ENCODE results near the gene GNAL.

GNAL gene

DNA sequence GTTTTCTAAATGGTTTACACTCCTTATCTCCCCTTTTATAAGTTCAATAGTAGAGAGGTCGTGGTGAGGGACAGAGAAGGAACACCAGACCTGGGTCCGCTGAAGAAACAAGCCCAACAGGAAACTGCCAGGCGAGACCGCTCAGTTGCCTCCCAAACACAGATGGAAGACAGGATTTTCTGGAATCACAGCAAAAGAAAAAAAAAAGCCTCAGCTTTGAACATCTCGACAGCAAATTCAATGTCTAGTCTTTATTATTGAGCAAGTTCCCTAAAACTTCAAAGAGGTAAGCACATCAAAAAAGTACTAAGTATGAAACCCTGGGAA lies 33.5 kb upstream of the GNAL start:
- H3K4me3 ChIP-seq (ENCODE audit: low read depth, low read length), result no peak overlapping the region
- TF ChIP-seq, protein P1, sequence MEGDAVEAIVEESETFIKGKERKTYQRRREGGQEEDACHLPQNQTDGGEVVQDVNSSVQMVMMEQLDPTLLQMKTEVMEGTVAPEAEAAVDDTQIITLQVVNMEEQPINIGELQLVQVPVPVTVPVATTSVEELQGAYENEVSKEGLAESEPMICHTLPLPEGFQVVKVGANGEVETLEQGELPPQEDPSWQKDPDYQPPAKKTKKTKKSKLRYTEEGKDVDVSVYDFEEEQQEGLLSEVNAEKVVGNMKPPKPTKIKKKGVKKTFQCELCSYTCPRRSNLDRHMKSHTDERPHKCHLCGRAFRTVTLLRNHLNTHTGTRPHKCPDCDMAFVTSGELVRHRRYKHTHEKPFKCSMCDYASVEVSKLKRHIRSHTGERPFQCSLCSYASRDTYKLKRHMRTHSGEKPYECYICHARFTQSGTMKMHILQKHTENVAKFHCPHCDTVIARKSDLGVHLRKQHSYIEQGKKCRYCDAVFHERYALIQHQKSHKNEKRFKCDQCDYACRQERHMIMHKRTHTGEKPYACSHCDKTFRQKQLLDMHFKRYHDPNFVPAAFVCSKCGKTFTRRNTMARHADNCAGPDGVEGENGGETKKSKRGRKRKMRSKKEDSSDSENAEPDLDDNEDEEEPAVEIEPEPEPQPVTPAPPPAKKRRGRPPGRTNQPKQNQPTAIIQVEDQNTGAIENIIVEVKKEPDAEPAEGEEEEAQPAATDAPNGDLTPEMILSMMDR (IDR thresholded peaks at IDR 0.05; ENCODE audit: low read depth, low read length), result no peak
- in situ Hi-C loops (cut with HindIII; ENCODE audit: low sequenced_read_pairs), result no loop called here
- no peak for DNase-seq (ENCODE audit: low read depth, low spot score)

GRCh38 chr18:11657152-11657551 lies 31.9 kb upstream of the GNAL start:
- no peak overlapping the region for H3K4me3 ChIP-seq (ENCODE audit: low read depth, low read length)
- TF ChIP-seq, protein P1 (IDR thresholded peaks at IDR 0.05; ENCODE audit: low read depth, low read length), result no peak
- no peak for DNase-seq (ENCODE audit: low read depth, low spot score)
- in situ Hi-C loops (cut with HindIII; ENCODE audit: low sequenced_read_pairs), result no loop called here

GRCh38 chr18:11657554-11657953 lies 31.5 kb upstream of the GNAL start:
- TF ChIP-seq, protein P1 (IDR thresholded peaks at IDR 0.05; ENCODE audit: low read depth, low read length), result no peak
- no peak for DNase-seq (ENCODE audit: low read depth, low spot score)
- in situ Hi-C loops (cut with HindIII; ENCODE audit: low sequenced_read_pairs), result no loop called here
- H3K4me3 ChIP-seq (ENCODE audit: low read depth, low read length), result no peak overlapping the region

GRCh38 chr18:11658019-11658418 lies 31.0 kb upstream of the GNAL start:
- no peak for DNase-seq (ENCODE audit: low read depth, low spot score)
- TF ChIP-seq, protein P1 (IDR thresholded peaks at IDR 0.05; ENCODE audit: low read depth, low read length), result no peak
- in situ Hi-C loops (cut with HindIII; ENCODE audit: low sequenced_read_pairs), result no loop called here
- no peak overlapping the region for H3K4me3 ChIP-seq (ENCODE audit: low read depth, low read length)

- TF ChIP-seq, protein P1 (IDR thresholded peaks at IDR 0.05; ENCODE audit: low read depth, low read length), result no peak
- H3K4me3 ChIP-seq (ENCODE audit: low read depth, low read length), result no peak overlapping the region
- in situ Hi-C loops (cut with HindIII; ENCODE audit: low sequenced_read_pairs), result no loop called here
- DNase-seq (ENCODE audit: low read depth, low spot score), result no peak
Observed at GRCh38 chr18:11658989-11659388, 30.1 kb upstream of the GNAL start.

DNA sequence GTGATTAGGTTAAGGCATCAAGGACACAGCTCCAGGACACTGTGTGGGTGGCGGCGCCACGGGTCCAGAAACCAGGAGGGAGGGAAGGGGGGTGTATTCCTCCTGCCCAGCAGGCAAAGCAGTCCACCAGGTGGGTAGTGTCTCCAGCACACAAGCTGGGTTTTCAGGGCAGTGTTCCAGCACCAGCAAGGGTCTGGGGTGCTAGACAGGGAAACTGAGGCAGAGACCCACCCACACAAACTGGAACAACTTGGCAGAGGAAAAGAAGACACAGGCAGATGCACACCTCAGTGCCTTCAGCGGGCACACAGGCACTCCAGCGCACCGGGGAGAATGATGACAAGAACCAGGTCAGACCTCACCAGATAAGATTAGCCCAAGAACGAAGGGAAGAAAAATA lies 28.4 kb upstream of the GNAL start:
- no peak overlapping the region for H3K4me3 ChIP-seq (ENCODE audit: low read depth, low read length)
- in situ Hi-C loops (cut with HindIII; ENCODE audit: low sequenced_read_pairs), result no loop called here
- TF ChIP-seq, protein P1 (IDR thresholded peaks at IDR 0.05; ENCODE audit: low read depth, low read length), result no peak
- no peak for DNase-seq (ENCODE audit: low read depth, low spot score)

DNA sequence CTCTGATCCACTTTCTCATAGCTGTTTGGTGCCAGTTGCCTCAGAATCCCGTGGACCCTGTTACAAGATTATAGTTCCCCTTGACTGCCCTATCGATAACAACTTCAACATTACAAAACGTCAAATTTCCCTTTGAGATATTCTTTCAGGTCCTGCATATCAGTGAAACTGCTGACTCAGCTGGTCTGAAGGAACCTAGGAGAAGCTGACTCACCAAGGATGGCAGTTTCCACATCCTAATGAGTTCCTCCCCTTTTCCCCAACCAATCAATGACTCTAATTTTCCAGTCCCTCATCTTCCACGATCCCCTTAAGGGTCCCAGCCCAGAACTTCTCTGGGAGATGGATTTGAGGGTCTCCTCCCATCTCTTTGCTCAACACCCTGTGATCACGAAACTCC lies 27.6 kb upstream of the GNAL start:
- no peak overlapping the region for H3K4me3 ChIP-seq (ENCODE audit: low read depth, low read length)
- TF ChIP-seq, protein P1 (IDR thresholded peaks at IDR 0.05; ENCODE audit: low read depth, low read length), result no peak
- in situ Hi-C loops (cut with HindIII; ENCODE audit: low sequenced_read_pairs), result no loop called here
- no peak for DNase-seq (ENCODE audit: low read depth, low spot score)
